ENCODE data around the gene MAP2K3. TPM values are rescaled to one million over a fixed set of nuclear protein-coding genes. Genes with fewer than 3 reads are reported as not detected.
A peak's percentile ranks its signal among the peaks of the same experiment; 100 is the strongest.

MAP2K3 gene
- total RNA-seq, 2 donors from 2014 or later, result 66.6 to 81.1 TPM

GRCh38 chr17:21275579-21276263 lies 8.8 kb upstream of the MAP2K3 start:
- no peaks in the 10 kb centered on the region for H3K27me3 ChIP-seq (replicated peaks; ENCODE audit: insufficient read depth)
- H3K4me1 ChIP-seq (ENCODE audit: control insufficient read depth in 1 of 2, low read depth in 2 of 2), result peaks cover 0 to 12% of the 10 kb centered on the region in 2 donors
- no peaks in the 10 kb centered on the region for H3K36me3 ChIP-seq
- H3K4me3 ChIP-seq, result peak overlapping the region; percentile 78
- no peak overlapping the region for H3K27ac ChIP-seq
- no peaks in the 10 kb centered on the region for H3K9me3 ChIP-seq
- DNase-seq (ENCODE audit: low spot score) (peak; percentile 65), ATAC-seq (ENCODE audit: insufficient number of reproducible peaks, low FRiP score, low read depth) (peak; percentile 70)
- no peak for TF ChIP-seq CTCF (IDR thresholded peaks at IDR 0.05)

- DNase-seq (ENCODE audit: low spot score) (no peak), ATAC-seq (ENCODE audit: insufficient number of reproducible peaks, low FRiP score, low read depth) (no peak)
- H3K27me3 ChIP-seq (replicated peaks; ENCODE audit: insufficient read depth), result no peaks in the 10 kb centered on the region
- H3K27ac ChIP-seq, result no peak overlapping the region
- peak overlapping the region; percentile 78 for H3K4me3 ChIP-seq
- H3K36me3 ChIP-seq, result no peaks in the 10 kb centered on the region
- peak; percentile 22 for TF ChIP-seq CTCF (IDR thresholded peaks at IDR 0.05)
- no peaks in the 10 kb centered on the region for H3K9me3 ChIP-seq
- peaks cover 0 to 12% of the 10 kb centered on the region in 2 donors for H3K4me1 ChIP-seq (ENCODE audit: control insufficient read depth in 1 of 2, low read depth in 2 of 2)
These were observed 8.3 kb upstream of the MAP2K3 start for GRCh38 chr17:21276264-21276588.

- H3K27me3 ChIP-seq (replicated peaks; ENCODE audit: insufficient read depth), result no peaks in the 10 kb centered on the region
- H3K4me1 ChIP-seq (ENCODE audit: control insufficient read depth in 1 of 2, low read depth in 2 of 2), result peaks cover 5 to 18% of the 10 kb centered on the region in 2 donors
- H3K4me3 ChIP-seq, result no peak overlapping the region
- no peak for DNase-seq (ENCODE audit: low spot score)
- TF ChIP-seq CTCF (IDR thresholded peaks at IDR 0.05), result no peak
- no peaks in the 10 kb centered on the region for H3K9me3 ChIP-seq
- H3K27ac ChIP-seq, result no peak overlapping the region
- no peaks in the 10 kb centered on the region for H3K36me3 ChIP-seq
- ATAC-seq (ENCODE audit: insufficient number of reproducible peaks, low FRiP score, low read depth), result no peak
These were observed 7.2 kb upstream of the MAP2K3 start for GRCh38 chr17:21277332-21277731.

- ATAC-seq (ENCODE audit: insufficient number of reproducible peaks, low FRiP score, low read depth) (no peak), DNase-seq (ENCODE audit: low spot score) (no peak)
- Histone ChIP-seq H3K9me3 (no peaks in the 10 kb centered on the region), H3K27ac (no peak overlapping the region), H3K27me3 (replicated peaks; ENCODE audit: insufficient read depth) (no peaks in the 10 kb centered on the region), H3K4me1 (ENCODE audit: control insufficient read depth in 1 of 2, low read depth in 2 of 2) (peaks cover 14 to 31% of the 10 kb centered on the region in 2 donors), H3K4me3 (no peak overlapping the region), H3K36me3 (no peaks in the 10 kb centered on the region)
- TF ChIP-seq CTCF (IDR thresholded peaks at IDR 0.05), result no peak
These were observed 5.9 kb upstream of the MAP2K3 start for GRCh38 chr17:21278450-21279197.

GRCh38 chr17:21279198-21279535 lies 5.3 kb upstream of the MAP2K3 start:
- no peaks in the 10 kb centered on the region for H3K9me3 ChIP-seq
- no peak overlapping the region for H3K27ac ChIP-seq
- ATAC-seq (ENCODE audit: insufficient number of reproducible peaks, low FRiP score, low read depth) (no peak), DNase-seq (ENCODE audit: low spot score) (no peak)
- TF ChIP-seq CTCF (IDR thresholded peaks at IDR 0.05), result no peak
- H3K27me3 ChIP-seq (replicated peaks; ENCODE audit: insufficient read depth), result no peaks in the 10 kb centered on the region
- no peaks in the 10 kb centered on the region for H3K36me3 ChIP-seq
- peaks cover 18 to 36% of the 10 kb centered on the region in 2 donors for H3K4me1 ChIP-seq (ENCODE audit: control insufficient read depth in 1 of 2, low read depth in 2 of 2)
- H3K4me3 ChIP-seq, result no peak overlapping the region
